Measurements from ENCODE around the gene MED19. TPM values are rescaled to one million over a fixed set of nuclear protein-coding genes. Genes with fewer than 3 reads are reported as not detected.

The MED19 gene
- polyA plus RNA-seq, 3 donors: 7.1 to 11.3 (median 9.2) TPM

DNA sequence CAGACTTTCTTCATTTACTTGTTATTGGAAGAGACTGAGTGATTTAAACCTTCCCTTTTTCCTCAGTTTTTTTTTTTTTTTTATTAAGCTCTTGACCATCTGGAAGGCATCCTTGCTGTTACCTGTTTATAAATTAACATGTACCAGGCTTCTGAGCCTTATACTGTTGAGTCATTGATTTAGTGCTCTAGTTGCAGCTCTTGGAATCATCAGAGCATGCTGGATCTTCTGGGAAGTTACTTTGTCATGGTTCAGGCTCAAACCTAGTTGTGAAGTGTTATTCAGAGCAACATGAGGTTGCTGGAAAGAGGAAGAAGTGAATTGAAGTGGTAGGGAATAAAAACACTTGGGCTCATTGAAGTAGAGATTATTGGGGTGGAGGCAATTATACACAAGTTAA lies 37.8 kb downstream of the MED19 start:
- H3K27ac Mint-ChIP-seq: peak overlapping the region in 2 of 7 donors; percentile 3 to 28
- peaks cover 49 to 78% of the 10 kb centered on the region in 2 donors for H3K36me3 ChIP-seq (replicated peaks in 1 of 2; ENCODE audit: control insufficient read depth in 1 of 2, insufficient read depth in 2 of 2, low read length in 2 of 2)
- no peaks in the 10 kb centered on the region for H3K9me3 Mint-ChIP-seq
- H3K4me2 ChIP-seq (replicated peaks; ENCODE audit: extremely low read depth, low read length, poor library complexity, severe bottlenecking): no peak overlapping the region
- peaks cover 4 to 6% of the 10 kb centered on the region in 2 donors for H3K4me1 ChIP-seq (ENCODE audit: control insufficient read depth in 1 of 2, insufficient read depth in 2 of 2, low read length in 2 of 2)
- peak overlapping the region in 1 of 2 donors; percentile 9 for H3K27ac ChIP-seq (ENCODE audit: low read depth in 1 of 2, low read length in 2 of 2)
- TF ChIP-seq, protein P1, sequence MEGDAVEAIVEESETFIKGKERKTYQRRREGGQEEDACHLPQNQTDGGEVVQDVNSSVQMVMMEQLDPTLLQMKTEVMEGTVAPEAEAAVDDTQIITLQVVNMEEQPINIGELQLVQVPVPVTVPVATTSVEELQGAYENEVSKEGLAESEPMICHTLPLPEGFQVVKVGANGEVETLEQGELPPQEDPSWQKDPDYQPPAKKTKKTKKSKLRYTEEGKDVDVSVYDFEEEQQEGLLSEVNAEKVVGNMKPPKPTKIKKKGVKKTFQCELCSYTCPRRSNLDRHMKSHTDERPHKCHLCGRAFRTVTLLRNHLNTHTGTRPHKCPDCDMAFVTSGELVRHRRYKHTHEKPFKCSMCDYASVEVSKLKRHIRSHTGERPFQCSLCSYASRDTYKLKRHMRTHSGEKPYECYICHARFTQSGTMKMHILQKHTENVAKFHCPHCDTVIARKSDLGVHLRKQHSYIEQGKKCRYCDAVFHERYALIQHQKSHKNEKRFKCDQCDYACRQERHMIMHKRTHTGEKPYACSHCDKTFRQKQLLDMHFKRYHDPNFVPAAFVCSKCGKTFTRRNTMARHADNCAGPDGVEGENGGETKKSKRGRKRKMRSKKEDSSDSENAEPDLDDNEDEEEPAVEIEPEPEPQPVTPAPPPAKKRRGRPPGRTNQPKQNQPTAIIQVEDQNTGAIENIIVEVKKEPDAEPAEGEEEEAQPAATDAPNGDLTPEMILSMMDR (IDR thresholded peaks at IDR 0.05): no peak
- H3K4me3 ChIP-seq (replicated peaks in 1 of 3; ENCODE audit: low read depth in 2 of 3, low read length in 3 of 3): no peak overlapping the region
- DNase-seq: no peak
- peaks cover 0 to 1% (median 0%) of the 10 kb centered on the region in 3 donors for H3K27me3 Mint-ChIP-seq (ENCODE audit: low read depth in 3 of 3)
- no peak overlapping the region for H3K9ac ChIP-seq (ENCODE audit: insufficient read depth, low read length, poor library complexity, severe bottlenecking)
- no peaks in the 10 kb centered on the region for H3K27me3 ChIP-seq (ENCODE audit: control insufficient read depth in 2 of 2, insufficient read depth in 2 of 2, low read length in 2 of 2)
- H3K9me3 ChIP-seq (replicated peaks in 1 of 2; ENCODE audit: control insufficient read depth in 1 of 2, insufficient read depth in 1 of 2, low read length in 2 of 2): no peaks in the 10 kb centered on the region
- intact Hi-C loops (cut with micrococcal nuclease): no loop called here
- H4K20me1 ChIP-seq (ENCODE audit: insufficient read depth, low read length): peaks cover 99% of the 10 kb centered on the region
- H3K36me3 Mint-ChIP-seq: peaks cover 56 to 60% of the 10 kb centered on the region in 2 donors
- peaks cover 98% of the 10 kb centered on the region for H3K79me2 ChIP-seq (ENCODE audit: insufficient read depth, low read length)
- no peak overlapping the region for H2AFZ ChIP-seq (ENCODE audit: insufficient read depth, low read depth, low read length, poor library complexity, severe bottlenecking)
- no peak overlapping the region for H3K4me3 Mint-ChIP-seq
- H3K4me1 Mint-ChIP-seq: peaks cover 17% of the 10 kb centered on the region

DNA sequence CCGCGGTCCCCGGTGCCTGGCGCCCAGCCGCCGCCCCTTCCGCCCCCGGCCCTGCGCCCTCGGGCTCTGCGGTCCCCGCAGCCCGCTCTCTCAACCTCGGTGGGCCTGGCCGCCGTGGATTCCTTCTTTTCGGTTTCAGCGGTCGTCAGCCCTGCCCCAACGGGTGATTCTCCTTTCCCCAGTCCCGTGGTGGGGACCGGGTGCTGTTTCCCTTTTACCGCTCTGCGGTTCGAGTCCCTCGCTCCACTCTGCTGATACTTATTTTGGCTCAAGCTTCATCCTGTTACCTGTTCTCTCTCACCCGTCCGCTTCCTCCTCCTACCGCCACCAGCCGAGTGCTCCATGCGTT lies 43.6 kb downstream of the MED19 start:
- DNase-seq: peak; percentile 35 to 50 (median 37)

More for the DNA sequence above, 43.6 kb downstream of the MED19 start:
- H3K4me1 Mint-ChIP-seq: peaks cover 28% of the 10 kb centered on the region
- H3K9ac ChIP-seq (ENCODE audit: insufficient read depth, low read length, poor library complexity, severe bottlenecking): peak overlapping the region; percentile 99
- H3K36me3 Mint-ChIP-seq: peaks cover 20 to 22% of the 10 kb centered on the region in 2 donors
- under 1% methylated on average over 26 of the region's 31 CpGs for WGBS (ENCODE audit: insufficient coverage)
- H3K9me3 ChIP-seq (replicated peaks in 1 of 2; ENCODE audit: control insufficient read depth in 1 of 2, insufficient read depth in 1 of 2, low read length in 2 of 2): no peaks in the 10 kb centered on the region
- peaks cover 20 to 24% of the 10 kb centered on the region in 2 donors for H3K36me3 ChIP-seq (replicated peaks in 1 of 2; ENCODE audit: control insufficient read depth in 1 of 2, insufficient read depth in 2 of 2, low read length in 2 of 2)
- H3K27me3 ChIP-seq (ENCODE audit: control insufficient read depth in 2 of 2, insufficient read depth in 2 of 2, low read length in 2 of 2): no peaks in the 10 kb centered on the region
- peak overlapping the region; percentile 96 to 97 for H3K4me3 Mint-ChIP-seq
- H3K27me3 Mint-ChIP-seq (ENCODE audit: low read depth in 3 of 3): peaks cover 0 to 1% (median 0%) of the 10 kb centered on the region in 3 donors
- intact Hi-C loops (cut with micrococcal nuclease): loop anchor here in 1 of 2 donors (2.0 to 10.0 kb wide), 3 partner anchors 44 to 906 kb away; partner anchors contain the start of genes LPXN, MED19, TMX2 and UBE2L6
- H3K9me3 Mint-ChIP-seq: peaks cover 0 to 2% (median 0%) of the 10 kb centered on the region in 7 donors
- peak overlapping the region; percentile 74 to 99 (median 90) for H3K4me3 ChIP-seq (replicated peaks in 1 of 3; ENCODE audit: low read depth in 2 of 3, low read length in 3 of 3)
- H3K27ac ChIP-seq (ENCODE audit: low read depth in 1 of 2, low read length in 2 of 2): peak overlapping the region; percentile 98 to 99
- H3K79me2 ChIP-seq (ENCODE audit: insufficient read depth, low read length): peaks cover 54% of the 10 kb centered on the region
- peak overlapping the region; percentile 96 for H2AFZ ChIP-seq (ENCODE audit: insufficient read depth, low read depth, low read length, poor library complexity, severe bottlenecking)
- H3K4me1 ChIP-seq (ENCODE audit: control insufficient read depth in 1 of 2, insufficient read depth in 2 of 2, low read length in 2 of 2): peaks cover 22 to 28% of the 10 kb centered on the region in 2 donors
- H3K27ac Mint-ChIP-seq: peak overlapping the region; percentile 99 to 100 (median 100)
- peaks cover 51% of the 10 kb centered on the region for H4K20me1 ChIP-seq (ENCODE audit: insufficient read depth, low read length)
- peak overlapping the region; percentile 90 for H3K4me2 ChIP-seq (replicated peaks; ENCODE audit: extremely low read depth, low read length, poor library complexity, severe bottlenecking)
- TF ChIP-seq, protein P1 (IDR thresholded peaks at IDR 0.05): no peak

Measured in CD14-positive monocyte (primary cell).